Measurements from ENCODE around the gene EFCAB14. TPM values are rescaled to one million over a fixed set of nuclear protein-coding genes. Genes with fewer than 3 reads are reported as not detected.

EFCAB14 gene
- polyA plus RNA-seq, 4 donors: 25.0 to 80.0 (median 28.2) TPM

Other genes with a start within 250 kb of the EFCAB14 start
- gene DMBX1, start 229.3 kb downstream of the EFCAB14 start, polyA plus RNA-seq: under 1 TPM in 1 of 4 donors, not detected in 3; 0.01 TPM
- not detected for gene KNCN, start 167.5 kb downstream of the EFCAB14 start, polyA plus RNA-seq
- gene MKNK1, start 114.8 kb downstream of the EFCAB14 start, polyA plus RNA-seq: 10 to 100 TPM; 20.2 to 42.5 (median 33.5) TPM
- gene MOB3C, start 102.3 kb downstream of the EFCAB14 start, polyA plus RNA-seq: 10 to 100 TPM in 2 of 4 donors, 1 to 10 TPM in 2; 7.8 to 12.0 (median 9.5) TPM
- 10 to 100 TPM; 23.0 to 42.8 (median 34.6) TPM for gene ATPAF1, start 50.8 kb downstream of the EFCAB14 start, polyA plus RNA-seq
- gene TEX38, start 47.3 kb downstream of the EFCAB14 start, polyA plus RNA-seq: under 1 TPM in 1 of 4 donors, not detected in 3; 0.09 TPM
- 10 to 100 TPM in 1 of 4 donors, 1 to 10 TPM in 1, under 1 TPM in 2; 0.81 to 28.9 (median 1.4) TPM for gene CYP4B1, start 79.9 kb upstream of the EFCAB14 start, polyA plus RNA-seq
- 1 to 10 TPM in 1 of 4 donors, under 1 TPM in 2, not detected in 1; 0.09 to 3.6 (median 0.16) TPM for gene CYP4A11, start 222.4 kb upstream of the EFCAB14 start, polyA plus RNA-seq